Common myeloid progenitor, CD34-positive (primary cell): ENCODE measurements around the gene BCL2L15.

Source experiments
- CTCF ChIA-PET: fragments of 350-600 bp; sonication (Branson Sonifier 250); formaldehyde crosslinking; loops from one replicate; lab custom pipeline; 2021; ENCODE audit warnings: antibody characterized with exemption; lab: Charles Lee
- POLR2A ChIA-PET: fragments of 350-600 bp; sonication (Branson Sonifier 250); formaldehyde crosslinking; loops from one replicate; lab custom pipeline; 2021; ENCODE audit warnings: antibody characterized with exemption; lab: Charles Lee
- DNase-seq, 3 donors: peaks; one replicate each; pipeline versions ENCODE4 v3.0.0 to v3.0.0-alpha.2; 2013
- H3K27ac ChIP-seq, 2 experiments: 1 replicate in 1 of 2; 2 replicates in 1 of 2; pipeline ENCODE4 v1.7.0; 2013; ENCODE audit warnings: inconsistent platforms in 2 of 2, low read length in 2 of 2, mild to moderate bottlenecking in 2 of 2, low read depth in 1 of 2, moderate library complexity in 1 of 2; ENCODE audit not compliant: severe bottlenecking in 2 of 2, insufficient read depth in 1 of 2, poor library complexity in 1 of 2
- H3K27me3 ChIP-seq, 5 experiments: replicated peaks in 2 of 5; 1 replicate in 3 of 5; 2 replicates in 2 of 5; pipeline versions ENCODE4 v1.6.1 to v1.7.0; 2013; ENCODE audit warnings: low read length in 4 of 5, mild to moderate bottlenecking in 2 of 5, moderate library complexity in 2 of 5, inconsistent platforms in 1 of 5; ENCODE audit not compliant: insufficient read depth in 5 of 5, control insufficient read depth in 4 of 5
- H3K36me3 ChIP-seq, 4 experiments: 1 replicate in 2 of 4; 2 replicates in 2 of 4; pipeline versions ENCODE4 v1.6.1 to v1.7.0; 2013; ENCODE audit warnings: low read length in 3 of 4, control low read depth in 1 of 4, mild to moderate bottlenecking in 1 of 4; ENCODE audit not compliant: control insufficient read depth in 4 of 4, insufficient read depth in 4 of 4
- H3K4me1 ChIP-seq, 4 experiments: 1 replicate in 3 of 4; 2 replicates in 1 of 4; pipeline versions ENCODE4 v1.6.1 to v1.7.1; 2013; ENCODE audit warnings: low read length in 3 of 4, mild to moderate bottlenecking in 3 of 4, control low read depth in 1 of 4, inconsistent platforms in 1 of 4, moderate library complexity in 1 of 4; ENCODE audit not compliant: control insufficient read depth in 4 of 4, insufficient read depth in 4 of 4; ENCODE audit errors: control extremely low read depth in 1 of 4
- H3K4me3 ChIP-seq, 7 experiments: 1 replicate in 4 of 7; 2 replicates in 3 of 7; pipeline versions ENCODE4 v1.5.1 to v1.7.0; 2013; ENCODE audit warnings: mild to moderate bottlenecking in 7 of 7, low read length in 6 of 7, moderate library complexity in 6 of 7, inconsistent platforms in 2 of 7, low read depth in 2 of 7, control low read depth in 1 of 7; ENCODE audit not compliant: insufficient read depth in 4 of 7, control insufficient read depth in 1 of 7; ENCODE audit errors: extremely low read depth in 1 of 7
- H3K9me3 ChIP-seq, 5 experiments: 1 replicate in 4 of 5; 2 replicates in 1 of 5; pipeline versions ENCODE4 v1.6.1 to v1.7.1; 2013; ENCODE audit warnings: low read length in 4 of 5, mild to moderate bottlenecking in 2 of 5, inconsistent platforms in 1 of 5, low read depth in 1 of 5, moderate library complexity in 1 of 5; ENCODE audit not compliant: control insufficient read depth in 4 of 5, insufficient read depth in 2 of 5; ENCODE audit errors: control extremely low read depth in 1 of 5
- WGBS: methylation state at CpG from one replicate; pipeline ENCODE4 v1.1.5; 2013; ENCODE audit not compliant: insufficient coverage; 5-methylcytosine and 5-hydroxymethylcytosine counted together

Gene BCL2L15

GRCh38 chr1:113924473-113924872 lies 37.1 kb upstream of the BCL2L15 start:
- 87% methylated on average over 2 of the region's 2 CpGs for WGBS
- H3K4me1 ChIP-seq = peaks cover 5 to 18% (median 13%) of the 10 kb centered on the region in 4 experiments
- no peak for DNase-seq
- H3K9me3 ChIP-seq = no peaks in the 10 kb centered on the region
- POLR2A ChIA-PET = no interaction called here
- CTCF ChIA-PET = interaction anchor here (0.9 to 1.3 kb wide), 4 partner anchors 9 to 54 kb away, joined by 3 to 5 read pairs (median 3); no protein-coding TSS in a partner anchor
- no peaks in the 10 kb centered on the region for H3K27me3 ChIP-seq
- no peak overlapping the region for H3K4me3 ChIP-seq
- H3K36me3 ChIP-seq = no peaks in the 10 kb centered on the region
- no peak overlapping the region for H3K27ac ChIP-seq

- ChIA-PET CTCF (interaction anchor here (1.6 kb wide), 1 partner anchor 12 kb away, joined by 3 read pairs; no protein-coding TSS in a partner anchor), POLR2A (no interaction called here)
- Histone ChIP-seq H3K4me1 (peaks cover 4 to 6% (median 5%) of the 10 kb centered on the region in 4 experiments), H3K27ac (no peak overlapping the region), H3K9me3 (no peaks in the 10 kb centered on the region), H3K36me3 (no peaks in the 10 kb centered on the region), H3K27me3 (no peaks in the 10 kb centered on the region), H3K4me3 (no peak overlapping the region)
- 61% methylated on average over 2 of the region's 4 CpGs for WGBS
- DNase-seq = no peak
Observed at GRCh38 chr1:113922957-113923356, 35.6 kb upstream of the BCL2L15 start.

- Histone ChIP-seq H3K36me3 (peaks cover 0 to 2% (median 0%) of the 10 kb centered on the region in 4 experiments), H3K27ac (no peak overlapping the region), H3K4me3 (no peak overlapping the region), H3K27me3 (no peaks in the 10 kb centered on the region), H3K9me3 (no peaks in the 10 kb centered on the region), H3K4me1 (peaks cover 5 to 20% (median 7%) of the 10 kb centered on the region in 4 experiments)
- no peak for DNase-seq
- ChIA-PET POLR2A (no interaction called here), CTCF (interaction anchor here (0.8 to 1.6 kb wide), 3 partner anchors 14 to 86 kb away, joined by 4 to 5 read pairs (median 4); partner anchors contain the start of genes AP4B1 and DCLRE1B)
Observed at GRCh38 chr1:113918243-113918642, 30.9 kb upstream of the BCL2L15 start.

DNA sequence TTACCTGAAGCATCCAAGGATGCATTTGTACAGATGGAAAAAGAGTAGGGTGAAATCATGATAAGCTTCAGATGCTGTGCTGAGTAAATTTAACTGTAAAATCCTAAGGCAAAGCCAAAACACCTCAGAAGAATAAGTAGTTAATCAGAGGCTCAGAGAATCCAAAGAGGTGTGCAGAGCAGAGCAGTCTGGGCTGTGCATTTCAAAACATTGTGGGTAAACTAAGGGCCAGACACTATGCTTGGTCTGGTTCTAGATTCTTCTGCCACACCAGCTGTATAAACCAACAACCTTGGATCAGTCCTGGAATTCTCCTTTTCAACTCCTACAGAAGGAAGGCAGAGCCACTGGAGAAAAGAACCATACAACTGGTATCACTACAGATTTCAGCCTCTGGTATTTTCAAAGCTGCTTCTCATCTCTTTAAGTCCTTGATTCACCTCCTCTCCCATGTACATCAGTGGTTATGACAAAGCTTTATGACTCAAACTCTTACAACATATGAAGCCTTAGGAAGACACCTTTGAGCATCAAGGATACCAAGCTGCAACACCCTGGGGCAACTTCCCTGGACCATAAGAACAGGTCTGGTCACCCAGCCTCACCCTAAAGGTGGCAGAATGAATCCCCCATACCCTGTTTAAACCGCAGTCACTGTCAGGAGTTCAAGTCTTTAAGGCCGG lies 30.2 kb upstream of the BCL2L15 start:
- H3K9me3 ChIP-seq = no peaks in the 10 kb centered on the region
- H3K27ac ChIP-seq = no peak overlapping the region
- H3K27me3 ChIP-seq = no peaks in the 10 kb centered on the region
- peaks cover 5 to 24% (median 8%) of the 10 kb centered on the region in 4 experiments for H3K4me1 ChIP-seq
- H3K36me3 ChIP-seq = peaks cover 0 to 9% (median 0%) of the 10 kb centered on the region in 4 experiments
- 93% methylated on average over 2 of the region's 2 CpGs for WGBS
- ChIA-PET POLR2A (interaction anchor here (0.6 kb wide), 1 partner anchor 31 kb away, joined by 3 read pairs; no protein-coding TSS in a partner anchor), CTCF (interaction anchor here (0.8 to 1.6 kb wide), 3 partner anchors 13 to 85 kb away, joined by 4 to 5 read pairs (median 4); partner anchors contain the start of genes AP4B1 and DCLRE1B)
- H3K4me3 ChIP-seq = no peak overlapping the region
- no peak for DNase-seq

- peaks cover 2 to 11% (median 3%) of the 10 kb centered on the region in 4 experiments for H3K36me3 ChIP-seq
- no peak for DNase-seq
- ChIA-PET CTCF (interaction anchor here (1.6 to 1.8 kb wide), 3 partner anchors 11 to 32 kb away, joined by 4 to 6 read pairs (median 5); partner anchors contain the start of gene HIPK1), POLR2A (interaction anchor here (0.6 kb wide), 1 partner anchor 31 kb away, joined by 3 read pairs; no protein-coding TSS in a partner anchor)
- 100% methylated on average over 3 of the region's 5 CpGs for WGBS
- no peak overlapping the region for H3K4me3 ChIP-seq
- H3K4me1 ChIP-seq = peaks cover 5 to 24% (median 8%) of the 10 kb centered on the region in 4 experiments
- H3K27ac ChIP-seq = no peak overlapping the region
- H3K9me3 ChIP-seq = no peaks in the 10 kb centered on the region
- H3K27me3 ChIP-seq = no peaks in the 10 kb centered on the region
Observed at GRCh38 chr1:113916974-113917373, 29.6 kb upstream of the BCL2L15 start.

GRCh38 chr1:113913887-113914664 lies 26.7 kb upstream of the BCL2L15 start:
- H3K27me3 ChIP-seq = no peaks in the 10 kb centered on the region
- peak overlapping the region in 1 of 2 experiments; percentile 37 for H3K27ac ChIP-seq
- peaks cover 5 to 24% (median 8%) of the 10 kb centered on the region in 4 experiments for H3K4me1 ChIP-seq
- peaks cover 9 to 37% (median 18%) of the 10 kb centered on the region in 4 experiments for H3K36me3 ChIP-seq
- peak; percentile 87 to 98 (median 93) for DNase-seq
- no peaks in the 10 kb centered on the region for H3K9me3 ChIP-seq
- no peak overlapping the region for H3K4me3 ChIP-seq
- POLR2A ChIA-PET = interaction anchor here (0.9 kb wide), 1 partner anchor 15 kb away, joined by 7 read pairs; the partner anchor contains the start of gene HIPK1
- WGBS = 0% methylated on average over 4 of the region's 5 CpGs
- CTCF ChIA-PET = interaction anchor here (1.3 to 2.4 kb wide), 5 partner anchors 16 to 80 kb away, joined by 4 to 22 read pairs (median 6); partner anchors contain the start of gene HIPK1
